ENCODE results near the gene HEATR5A.

The HEATR5A gene

DNA sequence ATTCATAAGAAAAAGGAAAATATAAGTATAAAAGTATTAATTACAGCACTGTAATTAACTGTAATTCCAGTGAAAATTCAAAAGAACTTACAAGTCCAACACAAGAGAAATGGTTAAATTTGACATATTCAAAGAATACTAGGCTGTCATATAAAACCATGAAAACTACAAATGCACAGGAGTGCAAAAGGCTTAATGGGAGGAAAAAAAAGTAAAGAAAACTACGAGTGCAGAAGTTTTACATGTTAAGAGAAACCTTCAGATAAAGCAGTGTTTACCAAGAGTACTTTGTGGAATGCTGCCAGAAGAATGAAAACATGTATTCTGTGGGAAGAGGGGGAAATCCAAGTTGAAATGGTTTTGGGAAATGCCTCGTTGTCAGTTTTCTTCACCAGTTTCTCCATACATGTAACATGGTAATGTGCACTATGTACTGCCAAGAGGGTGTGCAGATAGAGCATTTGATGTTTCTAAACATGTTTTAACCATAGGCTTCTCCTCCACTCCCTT is 9.1 kb downstream of the HEATR5A start:
- no peaks in the 10 kb centered on the region for H3K27me3 Mint-ChIP-seq
- CTCF ChIA-PET: no interaction called here
- H3K27ac Mint-ChIP-seq: no peak overlapping the region
- H3K36me3 Mint-ChIP-seq: no peaks in the 10 kb centered on the region
- no peak overlapping the region for H3K4me3 Mint-ChIP-seq
- no peaks in the 10 kb centered on the region for H3K9me3 Mint-ChIP-seq
- H3K4me1 Mint-ChIP-seq: peaks cover 6% of the 10 kb centered on the region
- DNase-seq: no peak

DNA sequence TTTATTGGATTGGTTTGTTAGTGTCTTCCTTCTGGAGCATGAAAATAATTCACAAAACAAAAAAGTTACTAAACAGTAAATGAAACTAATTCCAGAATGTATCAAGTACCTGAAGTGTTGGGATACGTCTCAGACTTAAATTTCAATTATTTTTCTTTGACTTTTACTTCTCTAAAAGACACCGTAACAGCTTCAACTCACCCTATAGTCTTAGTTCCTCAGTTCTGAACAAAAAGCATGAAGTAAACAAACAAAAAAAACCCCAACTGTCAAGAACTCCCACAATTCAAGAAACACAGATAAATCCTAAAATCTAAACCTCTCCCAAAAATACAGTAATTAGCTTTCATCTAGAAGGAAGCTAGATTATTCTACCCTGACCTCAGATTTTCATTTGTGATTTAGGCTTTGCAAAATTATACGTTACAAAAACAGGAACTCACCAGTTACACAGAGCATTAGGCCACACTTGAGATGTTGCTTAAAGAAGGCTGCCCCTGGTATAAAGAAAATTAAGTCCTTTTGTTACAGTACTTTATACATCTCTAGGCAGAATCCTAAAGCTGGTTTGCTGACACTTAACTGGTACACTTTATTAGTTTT is 10.2 kb downstream of the HEATR5A start:
- CTCF ChIA-PET: no interaction called here
- Mint-ChIP-seq H3K9me3 (no peaks in the 10 kb centered on the region), H3K4me1 (peaks cover 6% of the 10 kb centered on the region), H3K4me3 (no peak overlapping the region), H3K27ac (no peak overlapping the region), H3K27me3 (no peaks in the 10 kb centered on the region), H3K36me3 (no peaks in the 10 kb centered on the region)
- DNase-seq: no peak

DNA sequence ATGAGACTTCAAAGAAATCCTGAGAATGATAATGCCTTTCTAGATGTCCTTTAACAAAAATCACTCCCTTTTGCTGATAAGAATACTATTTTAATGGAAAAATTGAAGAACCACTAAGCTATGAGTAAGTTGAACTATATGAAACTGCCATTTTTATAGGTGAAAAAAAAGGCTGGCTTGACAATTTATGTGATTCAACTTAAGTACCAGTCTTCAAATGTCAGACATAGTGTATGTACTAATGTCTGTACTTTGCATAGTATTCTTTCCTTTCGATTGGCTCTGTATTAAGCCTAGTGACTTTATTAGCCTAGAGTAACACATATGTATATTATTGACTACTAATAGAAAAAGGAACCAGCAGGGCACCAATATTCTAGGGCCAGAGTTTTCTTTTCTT is 11.9 kb downstream of the HEATR5A start:
- no peaks in the 10 kb centered on the region for H3K27me3 Mint-ChIP-seq
- no peaks in the 10 kb centered on the region for H3K4me1 Mint-ChIP-seq
- CTCF ChIA-PET: no interaction called here
- H3K36me3 Mint-ChIP-seq: no peaks in the 10 kb centered on the region
- no peak overlapping the region for H3K4me3 Mint-ChIP-seq
- DNase-seq: no peak
- no peaks in the 10 kb centered on the region for H3K9me3 Mint-ChIP-seq
- H3K27ac Mint-ChIP-seq: no peak overlapping the region

DNA sequence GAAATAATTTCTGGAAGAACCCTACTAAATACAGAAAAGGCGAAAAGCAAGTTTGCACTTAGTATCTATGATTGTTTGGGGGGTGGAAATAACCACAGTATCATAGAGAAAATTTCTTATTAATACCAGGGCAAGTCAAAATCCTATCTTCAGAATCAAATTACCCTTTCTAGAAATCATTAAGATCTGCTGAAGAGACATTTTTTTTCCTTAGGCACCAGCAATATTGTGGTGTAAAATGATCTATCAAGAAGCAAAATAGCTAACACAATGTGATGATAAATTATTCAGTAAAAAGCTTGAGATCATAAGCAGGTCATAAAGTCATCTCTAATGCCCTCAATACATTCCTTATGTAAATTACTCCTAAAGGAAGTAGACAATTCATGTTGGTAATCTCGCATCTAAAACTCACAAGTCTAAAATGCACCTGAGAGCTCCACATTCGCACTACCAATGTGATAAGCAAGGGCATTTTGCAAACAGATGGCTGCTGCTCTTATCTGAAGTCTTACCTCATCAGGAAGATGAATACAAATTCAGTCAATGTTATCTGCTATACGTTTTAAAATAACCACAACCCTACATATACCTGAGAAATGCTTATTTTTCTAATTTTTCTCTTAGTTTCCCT is 14.6 kb downstream of the HEATR5A start:
- CTCF ChIA-PET: no interaction called here
- Mint-ChIP-seq H3K4me1 (no peaks in the 10 kb centered on the region), H3K36me3 (no peaks in the 10 kb centered on the region), H3K27me3 (no peaks in the 10 kb centered on the region), H3K9me3 (no peaks in the 10 kb centered on the region), H3K4me3 (no peak overlapping the region), H3K27ac (no peak overlapping the region)
- DNase-seq: no peak

DNA sequence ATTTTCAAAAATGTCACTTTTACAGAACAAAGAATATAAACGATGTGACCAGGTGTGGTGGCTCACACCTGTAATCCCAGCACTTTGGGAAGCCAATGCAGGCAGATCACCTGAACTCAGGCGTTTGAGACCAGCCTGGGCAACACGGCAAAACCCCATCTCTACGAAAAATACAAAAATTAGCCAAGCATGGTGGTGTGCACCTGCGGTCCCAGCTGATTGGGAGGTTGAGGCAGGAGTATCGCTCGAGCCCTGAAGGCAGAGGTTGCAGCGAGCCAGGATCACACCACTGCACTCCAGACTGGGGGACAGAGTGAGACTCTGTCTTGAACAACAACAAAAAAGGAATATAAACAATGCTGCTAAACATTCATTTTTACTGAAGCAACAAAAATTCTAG is 15.2 kb downstream of the HEATR5A start:
- Mint-ChIP-seq H3K4me1 (peaks cover 2% of the 10 kb centered on the region), H3K27ac (no peak overlapping the region), H3K4me3 (no peak overlapping the region), H3K9me3 (no peaks in the 10 kb centered on the region), H3K27me3 (no peaks in the 10 kb centered on the region), H3K36me3 (no peaks in the 10 kb centered on the region)
- no peak for DNase-seq
- CTCF ChIA-PET: no interaction called here

DNA sequence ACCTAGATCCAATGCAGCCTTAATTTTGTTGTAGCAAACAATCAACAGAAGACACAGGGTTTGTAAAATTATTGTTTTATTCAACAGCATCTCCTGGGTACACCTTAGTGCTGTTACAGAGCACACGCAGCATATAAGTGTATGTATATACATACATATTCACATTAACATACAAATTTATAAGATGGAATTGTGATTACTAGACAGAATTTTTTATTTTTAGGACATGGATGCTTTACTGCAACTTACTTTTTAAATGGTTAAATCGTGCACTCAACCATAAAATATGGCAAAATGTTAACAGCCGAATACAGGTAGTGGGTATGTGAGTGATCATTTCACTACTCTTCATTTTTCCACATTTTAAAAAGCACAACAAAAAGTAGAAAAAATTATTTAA is 16.6 kb downstream of the HEATR5A start:
- CTCF ChIA-PET: no interaction called here
- no peaks in the 10 kb centered on the region for H3K27me3 Mint-ChIP-seq
- DNase-seq: no peak
- H3K4me3 Mint-ChIP-seq: no peak overlapping the region
- peaks cover 1% of the 10 kb centered on the region for H3K36me3 Mint-ChIP-seq
- no peaks in the 10 kb centered on the region for H3K9me3 Mint-ChIP-seq
- H3K27ac Mint-ChIP-seq: no peak overlapping the region
- H3K4me1 Mint-ChIP-seq: peaks cover 3% of the 10 kb centered on the region

DNA sequence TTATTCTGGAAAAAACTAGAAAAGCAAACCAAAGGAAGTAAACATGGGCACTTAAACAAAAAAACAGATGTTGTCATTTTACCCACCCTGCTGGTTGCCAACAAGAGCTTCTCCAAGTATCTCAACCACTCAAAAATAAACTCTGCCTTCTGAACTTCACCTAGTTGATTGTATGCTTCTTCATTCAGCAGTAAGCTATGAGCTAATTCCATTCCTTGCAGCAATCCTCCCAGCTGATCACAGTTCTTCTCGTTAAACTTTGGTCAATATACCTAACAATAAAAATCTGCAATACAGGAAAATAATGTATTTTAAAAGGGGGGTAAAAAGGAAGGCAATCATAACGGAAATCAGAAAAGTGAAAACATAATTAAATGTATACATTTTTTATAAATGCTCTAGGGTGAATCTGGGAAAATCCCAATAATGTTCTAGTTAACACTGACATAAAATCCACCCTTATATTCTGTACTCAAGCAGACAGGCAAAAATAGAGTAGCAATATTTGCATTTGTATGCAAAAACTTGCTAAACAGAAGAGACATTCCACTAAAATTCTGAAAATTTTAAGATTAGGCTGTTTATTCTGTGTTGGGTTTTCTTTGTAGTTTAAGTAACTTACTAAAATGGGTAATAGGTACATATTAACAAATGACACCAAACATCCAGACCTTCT is 17.4 kb downstream of the HEATR5A start:
- H3K27ac Mint-ChIP-seq: no peak overlapping the region
- no peak for DNase-seq
- H3K27me3 Mint-ChIP-seq: no peaks in the 10 kb centered on the region
- CTCF ChIA-PET: interaction anchor here (1.2 kb wide), 1 partner anchor 25 kb away, joined by 5 read pairs; no protein-coding TSS in a partner anchor
- peaks cover 3% of the 10 kb centered on the region for H3K4me1 Mint-ChIP-seq
- H3K4me3 Mint-ChIP-seq: no peak overlapping the region
- no peaks in the 10 kb centered on the region for H3K9me3 Mint-ChIP-seq
- peaks cover 1% of the 10 kb centered on the region for H3K36me3 Mint-ChIP-seq

DNA sequence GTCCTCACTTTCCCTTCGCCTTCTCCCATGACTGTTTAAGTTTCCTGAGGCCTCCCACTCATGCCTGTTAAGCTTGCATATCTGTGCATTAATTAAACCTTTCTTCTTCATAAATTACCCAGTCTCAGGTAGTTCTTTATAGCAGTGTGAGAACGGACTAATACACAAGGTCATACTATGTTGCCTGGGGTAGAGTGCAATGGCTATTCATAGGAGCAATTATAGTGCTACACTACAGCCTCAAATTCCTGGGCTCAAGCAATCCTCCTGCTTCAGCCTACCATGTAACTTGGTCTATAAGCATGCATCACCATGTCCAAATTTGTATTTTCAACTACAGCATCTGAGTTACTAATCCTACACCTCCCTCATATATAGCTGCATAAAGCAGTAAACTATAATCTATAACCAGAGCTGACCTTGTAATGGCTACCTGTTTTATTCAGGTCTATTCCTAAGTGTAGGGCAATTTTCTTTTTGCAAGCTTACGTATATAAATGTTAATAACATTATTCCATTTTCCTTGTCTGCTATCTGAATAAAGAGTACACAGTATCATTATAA is 18.9 kb downstream of the HEATR5A start:
- H3K27ac Mint-ChIP-seq: no peak overlapping the region
- no peaks in the 10 kb centered on the region for H3K27me3 Mint-ChIP-seq

DNA sequence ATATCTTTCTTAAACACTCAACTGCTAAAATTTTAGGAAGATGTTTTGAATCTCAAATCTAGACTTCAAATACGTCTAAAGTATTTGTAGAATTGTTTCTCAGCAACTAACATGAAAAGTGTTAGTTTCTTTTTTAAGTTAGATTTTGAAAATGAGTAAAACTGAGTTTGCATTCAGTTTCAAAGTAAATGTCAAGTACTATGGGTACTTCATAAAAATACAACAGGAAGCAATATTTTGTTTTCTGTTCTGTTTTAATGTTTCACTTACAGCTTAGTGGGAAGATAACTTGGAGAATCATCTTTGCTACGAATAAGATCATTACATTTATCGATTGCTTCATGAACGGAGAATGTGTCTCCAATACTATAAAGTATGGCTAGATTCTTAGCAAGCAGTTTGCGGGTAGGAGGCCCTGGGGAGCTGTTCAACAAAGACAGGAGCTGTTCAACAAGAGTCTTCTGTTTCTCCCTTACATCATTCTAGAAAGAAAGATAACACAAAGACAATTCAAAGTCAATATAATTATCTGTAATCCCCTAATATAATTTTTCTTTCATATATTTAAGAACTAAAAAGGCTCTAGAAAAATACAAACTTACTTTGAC is 20.2 kb downstream of the HEATR5A start:
- CTCF ChIA-PET: no interaction called here
- H3K27me3 Mint-ChIP-seq: no peaks in the 10 kb centered on the region
- DNase-seq: no peak
- peak overlapping the region; percentile 8 for H3K27ac Mint-ChIP-seq
- H3K9me3 Mint-ChIP-seq: no peaks in the 10 kb centered on the region
- peaks cover 3% of the 10 kb centered on the region for H3K4me1 Mint-ChIP-seq
- peaks cover 1% of the 10 kb centered on the region for H3K36me3 Mint-ChIP-seq
- no peak overlapping the region for H3K4me3 Mint-ChIP-seq

More for the DNA sequence above, 18.9 kb downstream of the HEATR5A start:
- Mint-ChIP-seq H3K4me3 (no peak overlapping the region), H3K4me1 (peaks cover 3% of the 10 kb centered on the region), H3K36me3 (peaks cover 1% of the 10 kb centered on the region), H3K9me3 (no peaks in the 10 kb centered on the region)
- CTCF ChIA-PET: interaction anchor here (1.2 kb wide), 1 partner anchor 26 kb away, joined by 5 read pairs; no protein-coding TSS in a partner anchor
- no peak for DNase-seq

DNA sequence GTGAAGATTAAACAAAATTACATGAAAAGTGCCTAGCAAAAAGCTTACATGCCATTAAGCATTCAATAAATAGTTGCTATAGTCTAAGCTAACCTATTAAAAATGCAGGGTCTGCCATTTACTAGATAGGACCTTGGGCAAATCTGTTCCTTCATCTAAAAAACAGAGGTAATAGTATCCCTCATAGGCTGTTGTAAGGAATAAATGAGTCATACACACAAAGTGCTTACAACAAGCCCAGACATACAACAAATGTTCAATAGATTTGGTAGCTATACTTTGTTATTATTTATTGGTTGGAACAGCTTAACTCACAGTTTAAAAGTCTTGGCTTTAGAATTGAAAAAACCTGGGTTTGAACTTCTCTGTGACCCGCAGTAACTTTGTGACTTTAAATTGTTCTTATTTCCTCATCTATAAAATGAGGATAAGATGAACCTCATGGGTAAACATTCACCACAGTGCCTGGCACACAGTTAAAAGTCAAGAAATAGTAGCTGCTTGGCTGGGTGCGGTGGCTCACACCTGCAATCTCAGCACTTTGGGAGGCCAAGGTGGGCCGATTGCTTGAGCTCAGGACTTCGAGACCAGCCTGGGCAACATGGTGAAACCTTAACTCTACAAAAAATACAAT is 24.7 kb downstream of the HEATR5A start:
- no peak for DNase-seq
- H3K36me3 Mint-ChIP-seq: peaks cover 1% of the 10 kb centered on the region
- H3K9me3 Mint-ChIP-seq: no peaks in the 10 kb centered on the region
- CTCF ChIA-PET: interaction anchor here (0.7 to 0.8 kb wide), 2 partner anchors 23 to 54 kb away, joined by 3 read pairs; no protein-coding TSS in a partner anchor
- H3K27ac Mint-ChIP-seq: no peak overlapping the region
- H3K4me3 Mint-ChIP-seq: no peak overlapping the region
- H3K4me1 Mint-ChIP-seq: peaks cover 7% of the 10 kb centered on the region
- no peaks in the 10 kb centered on the region for H3K27me3 Mint-ChIP-seq

DNA sequence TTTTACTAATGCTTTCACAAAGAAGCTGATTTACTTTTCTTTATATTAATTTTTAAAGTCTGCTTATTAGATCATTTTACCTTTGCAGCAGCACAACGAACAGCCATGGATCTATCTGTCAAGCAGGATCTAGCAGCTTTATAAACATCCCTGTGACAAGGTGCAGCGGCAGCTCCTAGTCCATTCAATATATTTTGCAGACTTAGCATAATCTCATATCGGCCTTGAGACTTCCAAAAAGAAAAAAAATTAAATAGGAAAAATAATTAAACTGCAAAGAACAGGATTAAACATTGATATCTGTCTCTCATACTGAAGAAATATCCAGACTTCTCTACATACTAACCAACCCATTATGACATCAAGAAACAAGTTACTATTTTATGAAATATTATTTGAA is 25.2 kb downstream of the HEATR5A start:
- no peak overlapping the region for H3K27ac Mint-ChIP-seq
- H3K4me3 Mint-ChIP-seq: no peak overlapping the region
- no peaks in the 10 kb centered on the region for H3K9me3 Mint-ChIP-seq
- no peaks in the 10 kb centered on the region for H3K27me3 Mint-ChIP-seq
- H3K36me3 Mint-ChIP-seq: peaks cover 1% of the 10 kb centered on the region
- CTCF ChIA-PET: interaction anchor here (0.7 kb wide), 1 partner anchor 54 kb away, joined by 3 read pairs; no protein-coding TSS in a partner anchor
- DNase-seq: no peak
- H3K4me1 Mint-ChIP-seq: peaks cover 5% of the 10 kb centered on the region

DNA sequence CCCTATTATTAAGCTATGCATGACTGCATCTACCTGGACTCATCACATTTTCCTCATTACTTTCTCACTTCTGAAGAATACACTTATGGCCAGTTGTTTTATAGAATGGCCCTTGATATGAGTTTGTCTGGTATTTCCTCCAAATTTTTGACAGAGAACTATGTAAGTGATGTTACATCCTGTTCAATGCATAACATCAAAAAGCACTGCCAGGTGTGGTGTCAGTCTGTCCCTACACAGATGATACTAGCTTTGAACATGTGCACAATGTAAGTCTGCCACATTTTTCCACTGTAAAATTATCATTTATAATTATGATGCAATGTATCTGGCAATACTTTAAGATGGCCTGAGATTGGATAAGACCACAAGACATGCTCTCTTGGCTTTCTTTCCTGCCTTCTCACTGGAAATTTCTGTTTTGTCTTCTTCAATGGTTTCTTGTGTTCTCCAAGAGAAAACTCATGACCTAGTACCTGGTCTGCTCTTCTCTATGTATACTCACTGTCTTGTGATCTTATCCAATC is 28.3 kb downstream of the HEATR5A start:
- no peak for DNase-seq
- H3K4me3 Mint-ChIP-seq: no peak overlapping the region
- H3K4me1 Mint-ChIP-seq: peaks cover 10% of the 10 kb centered on the region
- H3K9me3 Mint-ChIP-seq: no peaks in the 10 kb centered on the region
- no peak overlapping the region for H3K27ac Mint-ChIP-seq
- CTCF ChIA-PET: interaction anchor here (1.4 kb wide), 1 partner anchor 16 kb away, joined by 3 read pairs; no protein-coding TSS in a partner anchor
- H3K36me3 Mint-ChIP-seq: peaks cover 2% of the 10 kb centered on the region
- no peaks in the 10 kb centered on the region for H3K27me3 Mint-ChIP-seq

DNA sequence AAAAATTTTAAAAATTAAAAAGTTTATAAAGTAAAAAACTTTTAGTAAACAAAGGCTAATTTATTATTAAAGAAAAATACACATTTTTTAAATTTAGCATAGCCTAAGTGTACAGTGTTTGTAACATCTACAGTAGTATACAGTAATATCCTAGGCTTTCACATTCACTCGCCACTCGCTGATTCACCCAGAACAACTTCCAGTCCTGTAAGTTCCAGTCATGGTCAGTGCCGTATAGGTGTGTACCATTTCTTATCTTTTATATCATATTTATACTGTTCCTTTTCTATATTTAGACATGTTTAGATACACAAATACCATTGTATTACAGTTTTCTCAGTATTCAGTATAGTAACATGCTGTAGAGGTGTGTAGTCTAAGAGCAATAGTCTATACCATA is 28.9 kb downstream of the HEATR5A start:
- Mint-ChIP-seq H3K4me3 (no peak overlapping the region), H3K9me3 (no peaks in the 10 kb centered on the region), H3K27me3 (no peaks in the 10 kb centered on the region), H3K4me1 (peaks cover 10% of the 10 kb centered on the region), H3K36me3 (peaks cover 2% of the 10 kb centered on the region), H3K27ac (no peak overlapping the region)
- no peak for DNase-seq
- CTCF ChIA-PET: interaction anchor here (1.0 to 1.4 kb wide), 2 partner anchors 15 to 29 kb away, joined by 3 read pairs; partner anchors contain the start of gene HEATR5A

Measured in activated naive CD4-positive, alpha-beta T cell treated with anti-CD3 and anti-CD28 coated beads, Interleukin-2, amount 10 ng/mL, durations not matched to agents 7 days and 5 days (primary cell).